OCI-LY1 (cell line): ENCODE data around the gene ZBTB8OS.

Experiments used
- CTCF ChIP-seq: fragments of 200-600 bp; sonication (generic), shearing (Covaris generic); IDR thresholded peaks from 2 replicates; pipeline ENCODE4 v1.5.1; 2017; ENCODE audit warnings: mild to moderate bottlenecking, antibody characterized with exemption, low read length, moderate library complexity, mixed read lengths
- EZH2 ChIP-seq: fragments of 200-600 bp; sonication (generic), shearing (Covaris generic); IDR thresholded peaks from 2 replicates; pipeline ENCODE4 v1.8.0; 2017; ENCODE audit warnings: borderline replicate concordance, mixed run types, mild to moderate bottlenecking, antibody characterized with exemption, low read length, moderate library complexity, mixed read lengths

DNA sequence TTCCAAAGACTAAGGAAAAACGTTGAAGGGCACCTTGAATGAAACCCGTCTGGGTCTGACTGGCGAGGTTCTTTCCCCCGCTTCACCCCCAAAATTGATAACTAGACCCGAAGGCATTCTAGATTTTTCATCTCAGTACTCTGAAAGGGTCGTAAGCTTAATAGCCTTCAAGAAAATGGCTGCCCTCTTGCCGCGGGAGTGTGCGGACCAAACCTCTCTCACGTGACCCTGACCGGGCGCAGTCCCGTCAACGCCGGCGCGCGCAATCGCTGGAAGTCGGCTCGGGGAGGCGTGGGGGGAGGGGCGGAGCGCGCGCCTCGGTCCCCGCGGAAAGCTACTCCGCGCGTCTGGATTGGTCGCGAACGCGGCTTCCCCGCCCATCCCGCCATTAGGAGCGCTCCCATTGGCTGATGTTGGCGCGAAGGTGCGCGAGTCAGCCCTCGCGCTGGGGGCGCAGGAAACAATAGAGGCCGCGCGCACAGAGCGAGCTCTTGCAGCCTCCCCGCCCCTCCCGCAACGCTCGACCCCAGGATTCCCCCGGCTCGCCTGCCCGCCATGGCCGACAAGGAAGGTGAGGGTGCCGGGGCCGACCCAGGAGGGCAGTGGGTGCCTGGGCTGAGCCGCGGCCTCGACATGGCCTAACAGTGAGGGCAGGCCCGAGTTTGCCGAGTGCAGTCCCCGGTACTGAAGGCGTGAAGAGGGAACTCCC lies 556 bp upstream of the ZBTB8OS start, which contains the start of gene RBBP4:
- TF ChIP-seq CTCF = no peak
- TF ChIP-seq EZH2 = no peak
